K562 (cell line): ENCODE results near the gene PLCD1. TPM values are rescaled to one million over a fixed set of nuclear protein-coding genes. Genes with fewer than 3 reads are reported as not detected.
A peak's percentile ranks its signal among the peaks of the same experiment; 100 is the strongest.

Experiments used
- CC2D1A ChIP-seq: fragments of 450-650 bp; IDR thresholded peaks from 2 replicates; pipeline ENCODE4 v1.6.1; 2017; ENCODE audit warnings: mild to moderate bottlenecking
- FOXK1 ChIP-seq: sonication (generic); formaldehyde crosslinking; IDR thresholded peaks from 2 replicates; pipeline ENCODE4 v1.8.0; 2022; ENCODE audit warnings: missing genetic modification reagents, mild to moderate bottlenecking, borderline replicate concordance
- KDM1A ChIP-seq, 2 experiments: fragments of 450-650 bp; IDR thresholded peaks; 2 replicates each; pipeline ENCODE4 v1.6.1; 2016; ENCODE audit warnings: mild to moderate bottlenecking in 2 of 2
- NFIC ChIP-seq: fragments of 450-650 bp; IDR thresholded peaks from 2 replicates; pipeline ENCODE4 v1.6.1; 2017; ENCODE audit warnings: mild to moderate bottlenecking, inconsistent platforms
- NUFIP1 ChIP-seq: fragments of 450-650 bp; IDR thresholded peaks from 2 replicates; pipeline ENCODE4 v1.6.1; 2018; ENCODE audit not compliant: partially characterized antibody
- SP1 ChIP-seq: sonication (generic); formaldehyde crosslinking; IDR thresholded peaks from 2 replicates; pipeline ENCODE4 v1.8.1; 2022; ENCODE audit warnings: mild to moderate bottlenecking, missing genetic modification reagents
- TAF15 ChIP-seq: fragments of 200-400 bp; formaldehyde crosslinking; IDR thresholded peaks from 2 replicates; pipeline ENCODE4 v1.6.1; 2017; ENCODE audit warnings: mild to moderate bottlenecking, low read depth, low read length, moderate library complexity
- TARDBP ChIP-seq: fragments of 450-650 bp; IDR thresholded peaks from 2 replicates; pipeline ENCODE4 v1.6.1; 2016
- ZNF232 ChIP-seq: sonication (generic); formaldehyde crosslinking; IDR thresholded peaks from 2 replicates; pipeline ENCODE4 v1.8.0; 2022; ENCODE audit warnings: mild to moderate bottlenecking, missing genetic modification reagents
- ZNF778 ChIP-seq: fragments of 450-650 bp; formaldehyde crosslinking; IDR thresholded peaks from 2 replicates; pipeline ENCODE4 v1.4.0; 2020; ENCODE audit warnings: mild to moderate bottlenecking, moderate library complexity
- ZSCAN32 ChIP-seq: fragments of 450-650 bp; formaldehyde crosslinking; IDR thresholded peaks from 2 replicates; pipeline ENCODE4 v1.4.0; 2020; ENCODE audit warnings: mild to moderate bottlenecking, moderate library complexity
- polyA plus RNA-seq, 8 experiments: library from polyadenylated mRNA; depleted of rRNA in 4 of 8; stranded (reverse) in 5 of 8; unstranded in 3 of 8; fragments of >200 nt; fragmentation: Nextera tagmentation in 2 of 8; fragmentation: Illumina TruSeq in 1 of 8; extraction: Ambion mirVana in 2 of 8; extraction: Trizol in 1 of 8; gene quantifications; 2 replicates each; pipeline versions ENCODE4 v1.2.1 to v1.2.3, GENCODE V29; 2011 to 2014; ENCODE audit warnings: inconsistent platforms in 1 of 8, missing spikeins in 1 of 8
- total RNA-seq, 7 experiments: library from RNA; depleted of rRNA in 6 of 7; stranded (reverse); fragments of >200 nt in 6 of 7; fragmentation: Illumina TruSeq in 2 of 7; extraction: Trizol in 2 of 7; gene quantifications; 2 replicates each; pipeline versions ENCODE4 v1.2.1 to v1.2.3, GENCODE V29; 2011 to 2021; ENCODE audit warnings: low replicate concordance in 1 of 7
- TF ChIP-seq, protein P1 (sequence below): fragments of 450-650 bp; IDR thresholded peaks from 2 replicates; pipeline ENCODE4 v1.6.1; 2016; ENCODE audit warnings: mild to moderate bottlenecking, moderate library complexity
- TF ChIP-seq, protein P2 (sequence below): IDR thresholded peaks from 2 replicates; pipeline ENCODE4 v1.6.1; 2012; ENCODE audit warnings: low read depth, low read length, improper control_type of control experiment, borderline replicate concordance
- TF ChIP-seq, protein P3 (sequence below): sonication (generic); formaldehyde crosslinking; IDR thresholded peaks from 2 replicates; pipeline ENCODE4 v1.9.0; 2022; ENCODE audit warnings: mild to moderate bottlenecking, missing genetic modification reagents

The PLCD1 gene
- total and polyA plus RNA-seq, 9 of the 15 experiments (the other 6 are each of a cell fraction or from before 2014, with no cell fraction given), result 5.4 to 209 (median 116) TPM

DNA sequence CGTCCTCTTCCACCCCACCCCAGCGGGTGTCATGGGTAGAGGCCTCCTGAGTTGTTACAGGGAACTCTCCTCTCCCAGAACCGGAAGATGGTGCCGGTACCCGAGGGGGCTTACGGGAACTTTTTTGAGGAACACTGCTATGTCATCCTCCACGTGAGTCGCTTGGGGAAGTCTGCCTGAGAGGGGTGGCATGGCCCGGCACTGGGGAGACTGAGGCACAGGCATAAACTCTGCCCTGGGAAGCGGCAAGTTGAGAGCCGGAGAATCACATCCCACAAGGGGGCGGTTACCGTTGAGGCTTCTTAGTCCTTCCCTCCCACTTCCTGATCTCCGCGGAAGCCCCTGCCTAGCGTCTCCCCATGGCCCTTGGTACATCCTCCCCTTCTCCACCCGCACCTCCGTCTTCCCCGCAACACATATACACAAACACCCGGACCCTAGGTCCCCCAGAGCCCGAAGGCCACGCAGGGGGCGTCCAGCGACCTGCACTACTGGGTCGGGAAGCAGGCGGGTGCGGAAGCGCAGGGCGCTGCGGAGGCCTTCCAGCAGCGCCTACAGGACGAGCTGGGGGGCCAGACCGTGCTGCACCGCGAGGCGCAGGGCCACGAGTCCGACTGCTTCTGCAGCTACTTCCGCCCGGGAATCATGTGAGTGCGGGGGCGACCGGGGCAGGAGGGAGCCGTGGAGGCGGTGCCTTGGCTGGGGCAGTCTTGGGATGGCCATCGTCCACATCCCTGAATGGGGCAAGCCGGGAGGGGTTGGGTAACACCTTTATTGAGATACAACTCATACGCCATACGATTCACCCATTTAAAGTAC is 35.4 kb downstream of the PLCD1 start (continued):
- TF ChIP-seq ZNF232 (CRISPR knock-in tag), result no peak; the same call in 1 of the 2 replicates
- no peak for TF ChIP-seq TAF15
- no peak for TF ChIP-seq NUFIP1
- TF ChIP-seq ZSCAN32 (CRISPR knock-in tag), result 0 out of 2 replicates have a peak, but pooled peaks have one; percentile 1
- TF ChIP-seq, protein P1, sequence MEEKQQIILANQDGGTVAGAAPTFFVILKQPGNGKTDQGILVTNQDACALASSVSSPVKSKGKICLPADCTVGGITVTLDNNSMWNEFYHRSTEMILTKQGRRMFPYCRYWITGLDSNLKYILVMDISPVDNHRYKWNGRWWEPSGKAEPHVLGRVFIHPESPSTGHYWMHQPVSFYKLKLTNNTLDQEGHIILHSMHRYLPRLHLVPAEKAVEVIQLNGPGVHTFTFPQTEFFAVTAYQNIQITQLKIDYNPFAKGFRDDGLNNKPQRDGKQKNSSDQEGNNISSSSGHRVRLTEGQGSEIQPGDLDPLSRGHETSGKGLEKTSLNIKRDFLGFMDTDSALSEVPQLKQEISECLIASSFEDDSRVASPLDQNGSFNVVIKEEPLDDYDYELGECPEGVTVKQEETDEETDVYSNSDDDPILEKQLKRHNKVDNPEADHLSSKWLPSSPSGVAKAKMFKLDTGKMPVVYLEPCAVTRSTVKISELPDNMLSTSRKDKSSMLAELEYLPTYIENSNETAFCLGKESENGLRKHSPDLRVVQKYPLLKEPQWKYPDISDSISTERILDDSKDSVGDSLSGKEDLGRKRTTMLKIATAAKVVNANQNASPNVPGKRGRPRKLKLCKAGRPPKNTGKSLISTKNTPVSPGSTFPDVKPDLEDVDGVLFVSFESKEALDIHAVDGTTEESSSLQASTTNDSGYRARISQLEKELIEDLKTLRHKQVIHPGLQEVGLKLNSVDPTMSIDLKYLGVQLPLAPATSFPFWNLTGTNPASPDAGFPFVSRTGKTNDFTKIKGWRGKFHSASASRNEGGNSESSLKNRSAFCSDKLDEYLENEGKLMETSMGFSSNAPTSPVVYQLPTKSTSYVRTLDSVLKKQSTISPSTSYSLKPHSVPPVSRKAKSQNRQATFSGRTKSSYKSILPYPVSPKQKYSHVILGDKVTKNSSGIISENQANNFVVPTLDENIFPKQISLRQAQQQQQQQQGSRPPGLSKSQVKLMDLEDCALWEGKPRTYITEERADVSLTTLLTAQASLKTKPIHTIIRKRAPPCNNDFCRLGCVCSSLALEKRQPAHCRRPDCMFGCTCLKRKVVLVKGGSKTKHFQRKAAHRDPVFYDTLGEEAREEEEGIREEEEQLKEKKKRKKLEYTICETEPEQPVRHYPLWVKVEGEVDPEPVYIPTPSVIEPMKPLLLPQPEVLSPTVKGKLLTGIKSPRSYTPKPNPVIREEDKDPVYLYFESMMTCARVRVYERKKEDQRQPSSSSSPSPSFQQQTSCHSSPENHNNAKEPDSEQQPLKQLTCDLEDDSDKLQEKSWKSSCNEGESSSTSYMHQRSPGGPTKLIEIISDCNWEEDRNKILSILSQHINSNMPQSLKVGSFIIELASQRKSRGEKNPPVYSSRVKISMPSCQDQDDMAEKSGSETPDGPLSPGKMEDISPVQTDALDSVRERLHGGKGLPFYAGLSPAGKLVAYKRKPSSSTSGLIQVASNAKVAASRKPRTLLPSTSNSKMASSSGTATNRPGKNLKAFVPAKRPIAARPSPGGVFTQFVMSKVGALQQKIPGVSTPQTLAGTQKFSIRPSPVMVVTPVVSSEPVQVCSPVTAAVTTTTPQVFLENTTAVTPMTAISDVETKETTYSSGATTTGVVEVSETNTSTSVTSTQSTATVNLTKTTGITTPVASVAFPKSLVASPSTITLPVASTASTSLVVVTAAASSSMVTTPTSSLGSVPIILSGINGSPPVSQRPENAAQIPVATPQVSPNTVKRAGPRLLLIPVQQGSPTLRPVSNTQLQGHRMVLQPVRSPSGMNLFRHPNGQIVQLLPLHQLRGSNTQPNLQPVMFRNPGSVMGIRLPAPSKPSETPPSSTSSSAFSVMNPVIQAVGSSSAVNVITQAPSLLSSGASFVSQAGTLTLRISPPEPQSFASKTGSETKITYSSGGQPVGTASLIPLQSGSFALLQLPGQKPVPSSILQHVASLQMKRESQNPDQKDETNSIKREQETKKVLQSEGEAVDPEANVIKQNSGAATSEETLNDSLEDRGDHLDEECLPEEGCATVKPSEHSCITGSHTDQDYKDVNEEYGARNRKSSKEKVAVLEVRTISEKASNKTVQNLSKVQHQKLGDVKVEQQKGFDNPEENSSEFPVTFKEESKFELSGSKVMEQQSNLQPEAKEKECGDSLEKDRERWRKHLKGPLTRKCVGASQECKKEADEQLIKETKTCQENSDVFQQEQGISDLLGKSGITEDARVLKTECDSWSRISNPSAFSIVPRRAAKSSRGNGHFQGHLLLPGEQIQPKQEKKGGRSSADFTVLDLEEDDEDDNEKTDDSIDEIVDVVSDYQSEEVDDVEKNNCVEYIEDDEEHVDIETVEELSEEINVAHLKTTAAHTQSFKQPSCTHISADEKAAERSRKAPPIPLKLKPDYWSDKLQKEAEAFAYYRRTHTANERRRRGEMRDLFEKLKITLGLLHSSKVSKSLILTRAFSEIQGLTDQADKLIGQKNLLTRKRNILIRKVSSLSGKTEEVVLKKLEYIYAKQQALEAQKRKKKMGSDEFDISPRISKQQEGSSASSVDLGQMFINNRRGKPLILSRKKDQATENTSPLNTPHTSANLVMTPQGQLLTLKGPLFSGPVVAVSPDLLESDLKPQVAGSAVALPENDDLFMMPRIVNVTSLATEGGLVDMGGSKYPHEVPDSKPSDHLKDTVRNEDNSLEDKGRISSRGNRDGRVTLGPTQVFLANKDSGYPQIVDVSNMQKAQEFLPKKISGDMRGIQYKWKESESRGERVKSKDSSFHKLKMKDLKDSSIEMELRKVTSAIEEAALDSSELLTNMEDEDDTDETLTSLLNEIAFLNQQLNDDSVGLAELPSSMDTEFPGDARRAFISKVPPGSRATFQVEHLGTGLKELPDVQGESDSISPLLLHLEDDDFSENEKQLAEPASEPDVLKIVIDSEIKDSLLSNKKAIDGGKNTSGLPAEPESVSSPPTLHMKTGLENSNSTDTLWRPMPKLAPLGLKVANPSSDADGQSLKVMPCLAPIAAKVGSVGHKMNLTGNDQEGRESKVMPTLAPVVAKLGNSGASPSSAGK, result no peak
- TF ChIP-seq, protein P2, sequence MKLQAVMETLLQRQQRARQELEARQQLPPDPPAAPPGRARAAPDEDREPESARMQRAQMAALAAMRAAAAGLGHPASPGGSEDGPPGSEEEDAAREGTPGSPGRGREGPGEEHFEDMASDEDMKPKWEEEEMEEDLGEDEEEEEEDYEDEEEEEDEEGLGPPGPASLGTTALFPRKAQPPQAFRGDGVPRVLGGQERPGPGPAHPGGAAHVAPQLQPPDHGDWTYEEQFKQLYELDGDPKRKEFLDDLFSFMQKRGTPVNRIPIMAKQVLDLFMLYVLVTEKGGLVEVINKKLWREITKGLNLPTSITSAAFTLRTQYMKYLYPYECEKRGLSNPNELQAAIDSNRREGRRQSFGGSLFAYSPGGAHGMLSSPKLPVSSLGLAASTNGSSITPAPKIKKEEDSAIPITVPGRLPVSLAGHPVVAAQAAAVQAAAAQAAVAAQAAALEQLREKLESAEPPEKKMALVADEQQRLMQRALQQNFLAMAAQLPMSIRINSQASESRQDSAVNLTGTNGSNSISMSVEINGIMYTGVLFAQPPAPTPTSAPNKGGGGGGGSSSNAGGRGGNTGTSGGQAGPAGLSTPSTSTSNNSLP, result no peak
- peak; percentile 91; the same call in 1 of the 2 replicates for TF ChIP-seq FOXK1 (CRISPR knock-in tag)
- TF ChIP-seq, protein P3, sequence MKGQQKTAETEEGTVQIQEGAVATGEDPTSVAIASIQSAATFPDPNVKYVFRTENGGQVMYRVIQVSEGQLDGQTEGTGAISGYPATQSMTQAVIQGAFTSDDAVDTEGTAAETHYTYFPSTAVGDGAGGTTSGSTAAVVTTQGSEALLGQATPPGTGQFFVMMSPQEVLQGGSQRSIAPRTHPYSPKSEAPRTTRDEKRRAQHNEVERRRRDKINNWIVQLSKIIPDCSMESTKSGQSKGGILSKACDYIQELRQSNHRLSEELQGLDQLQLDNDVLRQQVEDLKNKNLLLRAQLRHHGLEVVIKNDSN (CRISPR knock-in tag), result peak; percentile 72
- TF ChIP-seq ZNF778 (CRISPR knock-in tag), result no peak
- peak; percentile 65 for TF ChIP-seq CC2D1A
- TF ChIP-seq TARDBP, result peak; percentile 97
- TF ChIP-seq NFIC, result peak; percentile 65
- TF ChIP-seq SP1 (CRISPR knock-in tag), result peak; percentile 84
- TF ChIP-seq KDM1A (IDR thresholded peaks at IDR 0.05), result no peak
